ENCODE measurements around the gene SLC6A3. TPM values are rescaled to one million over a fixed set of nuclear protein-coding genes. Genes with fewer than 3 reads are reported as not detected.

Gene SLC6A3
- total RNA-seq, 1 donor from 2014 or later: not detected

GRCh38 chr5:1414311-1415058, 30.8 kb downstream of the SLC6A3 start:
- Mint-ChIP-seq H3K9me3 (ENCODE audit: unreplicated experiment) (peaks cover 14% of the 10 kb centered on the region), H3K4me3 (ENCODE audit: unreplicated experiment) (no peak overlapping the region), H3K27me3 (ENCODE audit: unreplicated experiment) (peaks cover 6% of the 10 kb centered on the region), H3K4me1 (ENCODE audit: unreplicated experiment) (no peaks in the 10 kb centered on the region), H3K27ac (ENCODE audit: unreplicated experiment) (no peak overlapping the region), H3K36me3 (ENCODE audit: unreplicated experiment) (no peaks in the 10 kb centered on the region)
- DNase-seq (ENCODE audit: extremely low spot score, unreplicated experiment): no peak
- no peak for TF ChIP-seq CTCF (IDR thresholded peaks at IDR 0.05)

- H3K9me3 Mint-ChIP-seq (ENCODE audit: unreplicated experiment): peaks cover 7% of the 10 kb centered on the region
These were observed 31.5 kb downstream of the SLC6A3 start for GRCh38 chr5:1413611-1414241.

GRCh38 chr5:1413211-1413610, 32.0 kb downstream of the SLC6A3 start:
- H3K4me1 Mint-ChIP-seq (ENCODE audit: unreplicated experiment): no peaks in the 10 kb centered on the region
- no peak for DNase-seq (ENCODE audit: extremely low spot score, unreplicated experiment)
- H3K36me3 Mint-ChIP-seq (ENCODE audit: unreplicated experiment): no peaks in the 10 kb centered on the region
- no peak overlapping the region for H3K27ac Mint-ChIP-seq (ENCODE audit: unreplicated experiment)
- no peak overlapping the region for H3K4me3 Mint-ChIP-seq (ENCODE audit: unreplicated experiment)
- peaks cover 2% of the 10 kb centered on the region for H3K9me3 Mint-ChIP-seq (ENCODE audit: unreplicated experiment)
- TF ChIP-seq CTCF (IDR thresholded peaks at IDR 0.05): no peak
- H3K27me3 Mint-ChIP-seq (ENCODE audit: unreplicated experiment): peaks cover 6% of the 10 kb centered on the region

More at GRCh38 chr5:1413611-1414241, 31.5 kb downstream of the SLC6A3 start:
- Mint-ChIP-seq H3K4me1 (ENCODE audit: unreplicated experiment) (no peaks in the 10 kb centered on the region), H3K27me3 (ENCODE audit: unreplicated experiment) (peaks cover 6% of the 10 kb centered on the region), H3K27ac (ENCODE audit: unreplicated experiment) (no peak overlapping the region), H3K36me3 (ENCODE audit: unreplicated experiment) (no peaks in the 10 kb centered on the region), H3K4me3 (ENCODE audit: unreplicated experiment) (no peak overlapping the region)
- TF ChIP-seq CTCF (IDR thresholded peaks at IDR 0.05): no peak
- no peak for DNase-seq (ENCODE audit: extremely low spot score, unreplicated experiment)

GRCh38 chr5:1412621-1413020, 32.6 kb downstream of the SLC6A3 start:
- DNase-seq (ENCODE audit: extremely low spot score, unreplicated experiment): no peak
- Mint-ChIP-seq H3K36me3 (ENCODE audit: unreplicated experiment) (no peaks in the 10 kb centered on the region), H3K9me3 (ENCODE audit: unreplicated experiment) (no peaks in the 10 kb centered on the region), H3K27ac (ENCODE audit: unreplicated experiment) (no peak overlapping the region), H3K27me3 (ENCODE audit: unreplicated experiment) (peaks cover 6% of the 10 kb centered on the region), H3K4me1 (ENCODE audit: unreplicated experiment) (no peaks in the 10 kb centered on the region), H3K4me3 (ENCODE audit: unreplicated experiment) (no peak overlapping the region)
- no peak for TF ChIP-seq CTCF (IDR thresholded peaks at IDR 0.05)

- Mint-ChIP-seq H3K4me3 (ENCODE audit: unreplicated experiment) (no peak overlapping the region), H3K27me3 (ENCODE audit: unreplicated experiment) (peaks cover 6% of the 10 kb centered on the region), H3K9me3 (ENCODE audit: unreplicated experiment) (no peaks in the 10 kb centered on the region), H3K36me3 (ENCODE audit: unreplicated experiment) (no peaks in the 10 kb centered on the region), H3K4me1 (ENCODE audit: unreplicated experiment) (no peaks in the 10 kb centered on the region), H3K27ac (ENCODE audit: unreplicated experiment) (no peak overlapping the region)
- no peak for TF ChIP-seq CTCF (IDR thresholded peaks at IDR 0.05)
- no peak for DNase-seq (ENCODE audit: extremely low spot score, unreplicated experiment)
These were observed 33.1 kb downstream of the SLC6A3 start for GRCh38 chr5:1412163-1412562.
